Left ventricle myocardium inferior (tissue), 1 donor: ENCODE measurements around the gene IQCK. TPM values are rescaled to one million over a fixed set of nuclear protein-coding genes. Genes with fewer than 3 reads are reported as not detected.

Experiments used
- DNase-seq: peaks from one replicate; pipeline ENCODE4 v3.0.0-alpha.2; 2020
- H3K27ac ChIP-seq: fragments of 200-600 bp; replicated peaks from 2 replicates; pipeline ENCODE4 v1.8.0; 2021
- H3K27me3 ChIP-seq: fragments of 200-600 bp; 2 replicates; pipeline ENCODE4 v1.8.0; 2021; ENCODE audit warnings: low read depth
- H3K36me3 ChIP-seq: fragments of 200-600 bp; 2 replicates; pipeline ENCODE4 v1.8.0; 2021
- H3K4me1 ChIP-seq: fragments of 200-600 bp; 2 replicates; pipeline ENCODE4 v1.8.0; 2021
- H3K4me3 ChIP-seq: fragments of 200-600 bp; 2 replicates; pipeline ENCODE4 v1.8.0; 2021; ENCODE audit warnings: mild to moderate bottlenecking, moderate library complexity
- H3K9me3 ChIP-seq: fragments of 200-600 bp; replicated peaks from 2 replicates; pipeline ENCODE4 v1.8.0; 2021
- CTCF ChIP-seq: fragments of 200-600 bp; IDR thresholded peaks from 2 replicates; pipeline ENCODE4 v1.8.0; 2021; ENCODE audit warnings: antibody characterized with exemption, mild to moderate bottlenecking, borderline replicate concordance
- intact Hi-C: fragments of 100-400 bp; cut with micrococcal nuclease; formaldehyde crosslinking; loops from one replicate; pipeline ENCODE4 v1.11.0; 2022
- total RNA-seq: library from RNA; stranded (reverse); fragmentation: NEBNext Ultra II Directional; extraction: Animal tissue kit (Norgen Biotek cat#: 25700); gene quantifications from one replicate; pipeline ENCODE4 v1.2.1, GENCODE V29; 2021
- donor health status: DM: no; HTN: yes; CAD: no; lungs with severe emphysema.

The IQCK gene
- total RNA-seq, 1 donor from 2014 or later = 6.0 TPM

GRCh38 chr16:19705843-19706242 is 12.2 kb upstream of the IQCK start:
- peaks cover 57% of the 10 kb centered on the region for H3K4me1 ChIP-seq
- intact Hi-C loops = no loop called here
- no peak for TF ChIP-seq CTCF
- DNase-seq = no peak
- peak overlapping the region; percentile 77 for H3K27ac ChIP-seq
- no peak overlapping the region for H3K4me3 ChIP-seq
- no peaks in the 10 kb centered on the region for H3K27me3 ChIP-seq
- H3K9me3 ChIP-seq = no peaks in the 10 kb centered on the region
- H3K36me3 ChIP-seq = peaks cover 83% of the 10 kb centered on the region

GRCh38 chr16:19706846-19707245 is 11.2 kb upstream of the IQCK start:
- H3K27ac ChIP-seq = peak overlapping the region; percentile 77
- no peak for DNase-seq
- no peak overlapping the region for H3K4me3 ChIP-seq
- peaks cover 64% of the 10 kb centered on the region for H3K4me1 ChIP-seq
- intact Hi-C loops = no loop called here
- TF ChIP-seq CTCF = no peak
- no peaks in the 10 kb centered on the region for H3K27me3 ChIP-seq
- H3K9me3 ChIP-seq = no peaks in the 10 kb centered on the region
- peaks cover 74% of the 10 kb centered on the region for H3K36me3 ChIP-seq

GRCh38 chr16:19707569-19708295 is 10.3 kb upstream of the IQCK start:
- H3K36me3 ChIP-seq = peaks cover 70% of the 10 kb centered on the region
- peaks cover 64% of the 10 kb centered on the region for H3K4me1 ChIP-seq
- peak overlapping the region; percentile 86 for H3K27ac ChIP-seq
- H3K9me3 ChIP-seq = no peaks in the 10 kb centered on the region
- no peak for DNase-seq
- intact Hi-C loops = no loop called here
- no peak for TF ChIP-seq CTCF
- no peaks in the 10 kb centered on the region for H3K27me3 ChIP-seq
- H3K4me3 ChIP-seq = no peak overlapping the region

- DNase-seq = no peak
- Histone ChIP-seq H3K36me3 (peaks cover 70% of the 10 kb centered on the region), H3K4me1 (peaks cover 58% of the 10 kb centered on the region), H3K9me3 (no peaks in the 10 kb centered on the region), H3K27ac (peak overlapping the region; percentile 86), H3K4me3 (no peak overlapping the region), H3K27me3 (no peaks in the 10 kb centered on the region)
- intact Hi-C loops = no loop called here
- no peak for TF ChIP-seq CTCF
Measured at GRCh38 chr16:19708296-19709205, 9.5 kb upstream of the IQCK start.

GRCh38 chr16:19709381-19710136 is 8.5 kb upstream of the IQCK start:
- intact Hi-C loops = no loop called here
- Histone ChIP-seq H3K27me3 (no peaks in the 10 kb centered on the region), H3K27ac (peak overlapping the region; percentile 86)

More at GRCh38 chr16:19709381-19710136, 8.5 kb upstream of the IQCK start:
- peaks cover 70% of the 10 kb centered on the region for H3K36me3 ChIP-seq
- peaks cover 48% of the 10 kb centered on the region for H3K4me1 ChIP-seq
- no peaks in the 10 kb centered on the region for H3K9me3 ChIP-seq
- no peak for TF ChIP-seq CTCF
- no peak for DNase-seq
- H3K4me3 ChIP-seq = no peak overlapping the region
